ENCODE data around the gene AHSG. TPM values are rescaled to one million over a fixed set of nuclear protein-coding genes. Genes with fewer than 3 reads are reported as not detected.

AHSG gene
- total and polyA plus RNA-seq, 2 donors (not counting 1 experiment from before 2014, with no cell fraction given), result not detected

- no peak overlapping the region for H3K4me3 ChIP-seq (ENCODE audit: control extremely low read depth in 1 of 5, extremely low read depth in 1 of 5, insufficient read depth in 1 of 5, low read depth in 2 of 5, low read length in 4 of 5)
- peaks cover 8% of the 10 kb centered on the region for H3K27me3 Mint-ChIP-seq
- intact Hi-C loops (cut with micrococcal nuclease), result no loop called here
- POLR2A ChIA-PET, result no interaction called here
- no peaks in the 10 kb centered on the region for H3K4me1 Mint-ChIP-seq
- H3K4me1 ChIP-seq (ENCODE audit: control insufficient read depth in 2 of 2, insufficient read depth in 2 of 2, low read length in 2 of 2), result no peaks in the 10 kb centered on the region
- no peaks in the 10 kb centered on the region for H3K9me3 Mint-ChIP-seq (ENCODE audit: insufficient read depth)
- no peak overlapping the region for H3K4me3 Mint-ChIP-seq
- no peaks in the 10 kb centered on the region for H4K20me1 ChIP-seq (ENCODE audit: control insufficient read depth, insufficient read depth, low read length, poor library complexity, severe bottlenecking)
- CTCF ChIA-PET, result interaction anchor here (4.1 kb wide), 1 partner anchor 10 kb away, joined by 19 read pairs; no protein-coding TSS in a partner anchor
- no peaks in the 10 kb centered on the region for H3K9me3 ChIP-seq (ENCODE audit: control extremely low read depth in 1 of 3, control insufficient read depth in 2 of 3, insufficient read depth in 1 of 3, low read length in 2 of 3)
- H3K9ac ChIP-seq (ENCODE audit: low read length), result no peak overlapping the region
- H3K36me3 ChIP-seq (replicated peaks in 1 of 2; ENCODE audit: control extremely low read depth in 1 of 2, control insufficient read depth in 1 of 2, extremely low read depth in 1 of 2, insufficient read depth in 2 of 2, low read length in 1 of 2), result no peaks in the 10 kb centered on the region
- no peak overlapping the region for H2AFZ ChIP-seq (ENCODE audit: insufficient read depth, low read depth, low read length, poor library complexity, severe bottlenecking)
- no peaks in the 10 kb centered on the region for H3K27me3 ChIP-seq (replicated peaks in 1 of 4; ENCODE audit: control extremely low read depth in 1 of 4, control insufficient read depth in 3 of 4, insufficient read depth in 4 of 4, low read length in 3 of 4)
- H3K79me2 ChIP-seq (ENCODE audit: control insufficient read depth, insufficient read depth, low read length), result no peaks in the 10 kb centered on the region
- ATAC-seq (ENCODE audit: low read depth) (no peak), DNase-seq (no peak)
- no peak overlapping the region for H3K4me2 ChIP-seq (replicated peaks; ENCODE audit: low read depth, low read length, poor library complexity, severe bottlenecking)
- TF ChIP-seq CTCF (IDR thresholded peaks at IDR 0.05) (no peak), EZH2 (IDR thresholded peaks at IDR 0.05; ENCODE audit: borderline replicate concordance, insufficient read depth, low read depth, low read length, poor library complexity, severe bottlenecking) (no peak)
- no peak overlapping the region for H3K27ac ChIP-seq (ENCODE audit: low read length in 2 of 2)
- H3K27ac Mint-ChIP-seq, result no peak overlapping the region
These were observed 7.8 kb upstream of the AHSG start for GRCh38 chr3:186605078-186605477.

GRCh38 chr3:186605561-186606545 lies 7.0 kb upstream of the AHSG start:
- Histone ChIP-seq H3K27ac (ENCODE audit: low read length in 2 of 2) (no peak overlapping the region), H3K9ac (ENCODE audit: low read length) (no peak overlapping the region), H3K4me3 (ENCODE audit: control extremely low read depth in 1 of 5, extremely low read depth in 1 of 5, insufficient read depth in 1 of 5, low read depth in 2 of 5, low read length in 4 of 5) (no peak overlapping the region), H3K4me1 (ENCODE audit: control insufficient read depth in 2 of 2, insufficient read depth in 2 of 2, low read length in 2 of 2) (no peaks in the 10 kb centered on the region), H3K27me3 (replicated peaks in 1 of 4; ENCODE audit: control extremely low read depth in 1 of 4, control insufficient read depth in 3 of 4, insufficient read depth in 4 of 4, low read length in 3 of 4) (no peaks in the 10 kb centered on the region), H3K36me3 (replicated peaks in 1 of 2; ENCODE audit: control extremely low read depth in 1 of 2, control insufficient read depth in 1 of 2, extremely low read depth in 1 of 2, insufficient read depth in 2 of 2, low read length in 1 of 2) (no peaks in the 10 kb centered on the region), H2AFZ (ENCODE audit: insufficient read depth, low read depth, low read length, poor library complexity, severe bottlenecking) (no peak overlapping the region), H4K20me1 (ENCODE audit: control insufficient read depth, insufficient read depth, low read length, poor library complexity, severe bottlenecking) (no peaks in the 10 kb centered on the region), H3K9me3 (ENCODE audit: control extremely low read depth in 1 of 3, control insufficient read depth in 2 of 3, insufficient read depth in 1 of 3, low read length in 2 of 3) (no peaks in the 10 kb centered on the region), H3K79me2 (ENCODE audit: control insufficient read depth, insufficient read depth, low read length) (no peaks in the 10 kb centered on the region), H3K4me2 (replicated peaks; ENCODE audit: low read depth, low read length, poor library complexity, severe bottlenecking) (no peak overlapping the region)
- intact Hi-C loops (cut with micrococcal nuclease), result no loop called here
- DNase-seq (no peak), ATAC-seq (ENCODE audit: low read depth) (no peak)
- H3K4me3 Mint-ChIP-seq, result no peak overlapping the region
- no peak overlapping the region for H3K27ac Mint-ChIP-seq
- no peaks in the 10 kb centered on the region for H3K4me1 Mint-ChIP-seq
- POLR2A ChIA-PET, result no interaction called here
- TF ChIP-seq EZH2 (IDR thresholded peaks at IDR 0.05; ENCODE audit: borderline replicate concordance, insufficient read depth, low read depth, low read length, poor library complexity, severe bottlenecking) (no peak), CTCF (IDR thresholded peaks at IDR 0.05) (no peak)
- peaks cover 8% of the 10 kb centered on the region for H3K27me3 Mint-ChIP-seq
- CTCF ChIA-PET, result interaction anchor here (0.9 to 4.1 kb wide), 2 partner anchors 9 to 10 kb away, joined by 4 to 19 read pairs; no protein-coding TSS in a partner anchor
- H3K9me3 Mint-ChIP-seq (ENCODE audit: insufficient read depth), result no peaks in the 10 kb centered on the region
- 100% methylated on average over 3 of the region's 5 CpGs for WGBS (ENCODE audit: insufficient coverage)

All from B cell (primary cell).